GM19395 (cell line): ENCODE measurements around the gene LRP1B.
"Not testable (repeated sequence)": the region's sequence is repeated elsewhere in the genome, so short reads cannot be mapped to it uniquely, and the experiment has no call there.

Source experiments
- ATAC-seq: cut with Tn5 transposase; IDR thresholded peaks from one replicate; pipeline ENCODE4 v1.9.1; 2021; ENCODE audit warnings: mild to moderate bottlenecking, moderate library complexity; ENCODE audit not compliant: unreplicated experiment

Gene LRP1B

GRCh38 chr2:140344266-140344665 is 1786.5 kb downstream of the LRP1B start:
- not testable (repeated sequence) for ATAC-seq

- ATAC-seq = no peak
Measured at GRCh38 chr2:140338795-140339194, 1792.0 kb downstream of the LRP1B start.

- ATAC-seq = no peak
Measured at GRCh38 chr2:140337061-140337460, 1793.8 kb downstream of the LRP1B start.

- ATAC-seq = no peak
Measured at GRCh38 chr2:140316345-140316744, 1814.5 kb downstream of the LRP1B start.

- no peak for ATAC-seq
Measured at GRCh38 chr2:140311905-140312304, 1818.9 kb downstream of the LRP1B start.

GRCh38 chr2:140308706-140309105 is 1822.1 kb downstream of the LRP1B start:
- ATAC-seq = no peak

- ATAC-seq = no peak
Measured at GRCh38 chr2:140307532-140307931, 1823.3 kb downstream of the LRP1B start.

- peak; percentile 70 for ATAC-seq
Measured at GRCh38 chr2:140295767-140296166, 1835.0 kb downstream of the LRP1B start.

GRCh38 chr2:140288726-140289125 is 1842.1 kb downstream of the LRP1B start:
- ATAC-seq = no peak

- ATAC-seq = no peak
Measured at GRCh38 chr2:140288213-140288612, 1842.6 kb downstream of the LRP1B start.

GRCh38 chr2:140286377-140286776 is 1844.4 kb downstream of the LRP1B start:
- ATAC-seq = no peak

GRCh38 chr2:140277344-140277743 is 1853.5 kb downstream of the LRP1B start:
- ATAC-seq = not testable (repeated sequence)

GRCh38 chr2:140276661-140277060 is 1854.2 kb downstream of the LRP1B start:
- ATAC-seq = no peak

- no peak for ATAC-seq
Measured at GRCh38 chr2:140275427-140275826, 1855.4 kb downstream of the LRP1B start.

GRCh38 chr2:140274891-140275290 is 1855.9 kb downstream of the LRP1B start:
- no peak for ATAC-seq

GRCh38 chr2:140273958-140274357 is 1856.9 kb downstream of the LRP1B start:
- no peak for ATAC-seq

- no peak for ATAC-seq
Measured at GRCh38 chr2:140273408-140273807, 1857.4 kb downstream of the LRP1B start.

GRCh38 chr2:140270224-140270623 is 1860.6 kb downstream of the LRP1B start:
- ATAC-seq = no peak

- ATAC-seq = no peak
Measured at GRCh38 chr2:140269000-140269399, 1861.8 kb downstream of the LRP1B start.

GRCh38 chr2:140262908-140263307 is 1867.9 kb downstream of the LRP1B start:
- ATAC-seq = no peak

GRCh38 chr2:140257692-140258300 is 1873.0 kb downstream of the LRP1B start:
- ATAC-seq = no peak

GRCh38 chr2:140256080-140256479 is 1874.7 kb downstream of the LRP1B start:
- no peak for ATAC-seq

GRCh38 chr2:140249821-140250220 is 1881.0 kb downstream of the LRP1B start:
- no peak for ATAC-seq
